H7 (cell line): ENCODE measurements around the gene ZNF302. TPM values are rescaled to one million over a fixed set of nuclear protein-coding genes. Genes with fewer than 3 reads are reported as not detected.

Source experiments
- DNase-seq: peaks from one replicate; pipeline ENCODE4 v3.0.0; 2012
- H3K27me3 ChIP-seq: 2 replicates; pipeline ENCODE4 v1.6.0; 2011; ENCODE audit warnings: mild to moderate bottlenecking, low read length; ENCODE audit not compliant: control insufficient read depth, insufficient read depth
- H3K36me3 ChIP-seq: replicated peaks from 2 replicates; pipeline ENCODE4 v1.5.1; 2011; ENCODE audit warnings: low read length; ENCODE audit not compliant: control insufficient read depth, insufficient read depth
- H3K4me3 ChIP-seq: 2 replicates; pipeline ENCODE4 v1.5.1; 2011; ENCODE audit warnings: low read depth, mild to moderate bottlenecking, control low read depth, low read length, moderate library complexity; ENCODE audit not compliant: insufficient read depth
- total RNA-seq: library from RNA; depleted of rRNA; stranded (reverse); fragments of >200 nt; shearing (Covaris generic); gene quantifications from 2 replicates; pipeline ENCODE4 v1.2.3, GENCODE V29; 2014; rRNA removed

ZNF302 gene
- total RNA-seq, 1 experiment from 2014 or later: 11.5 TPM

DNA sequence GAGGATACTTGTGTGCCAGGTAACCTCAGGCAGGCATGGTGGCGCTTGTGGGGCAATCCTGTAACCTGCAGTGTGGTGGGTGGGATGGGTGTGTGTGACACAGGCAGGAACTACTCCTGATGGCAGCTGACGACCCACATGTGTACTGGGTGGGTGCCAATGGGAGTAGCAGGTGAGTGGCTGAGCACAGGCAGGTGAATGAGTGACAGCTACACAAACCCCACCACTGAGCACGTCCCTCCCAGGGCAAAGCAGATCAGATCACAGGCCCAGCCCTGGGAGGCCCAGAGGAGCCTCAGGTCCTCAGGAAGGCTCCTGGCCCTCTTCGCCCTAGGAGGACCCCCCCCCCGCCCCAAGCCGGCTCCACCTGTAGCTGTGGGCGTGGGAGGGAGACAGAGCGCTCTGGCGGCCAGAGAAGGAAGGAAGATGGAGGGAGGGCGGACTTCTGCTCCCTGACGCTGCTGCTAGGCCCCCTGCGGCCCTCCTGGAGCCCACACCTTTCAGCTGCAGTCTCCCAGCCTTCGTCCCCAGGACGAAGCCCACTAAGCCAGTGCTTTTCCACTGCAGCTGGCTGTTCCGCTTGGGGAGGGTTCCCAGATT lies 55.2 kb downstream of the ZNF302 start:
- DNase-seq: peak; percentile 64
- H3K4me3 ChIP-seq: peak overlapping the region; percentile 80; the same call in 1 of the 2 replicates
- no peaks in the 10 kb centered on the region for H3K27me3 ChIP-seq
- no peaks in the 10 kb centered on the region for H3K36me3 ChIP-seq

DNA sequence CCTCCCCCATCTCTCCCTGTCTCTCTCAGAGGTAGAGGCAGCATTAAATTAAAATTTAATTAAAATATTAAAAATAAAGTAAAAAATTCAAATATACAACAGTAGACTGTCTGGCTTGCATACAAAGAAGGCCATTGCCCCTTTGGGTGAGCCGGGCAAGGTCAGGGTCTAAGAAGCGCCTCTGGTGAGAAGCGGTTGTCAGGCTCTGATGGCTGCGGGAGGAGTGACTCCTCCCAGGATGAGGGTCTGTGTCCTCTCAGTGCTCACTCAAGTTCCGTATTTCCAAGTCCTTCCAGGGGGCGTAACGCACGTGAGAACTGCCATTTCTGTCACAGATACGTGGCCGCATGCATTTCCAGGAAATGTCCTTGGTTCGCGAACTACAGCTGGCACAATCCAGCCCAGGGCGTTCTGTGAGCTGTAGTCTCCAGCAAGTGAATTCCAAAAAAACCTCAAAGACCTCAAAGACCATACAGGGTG lies 55.8 kb downstream of the ZNF302 start:
- no peak for DNase-seq
- H3K27me3 ChIP-seq: no peaks in the 10 kb centered on the region
- no peaks in the 10 kb centered on the region for H3K36me3 ChIP-seq
- peak overlapping the region; percentile 80 for H3K4me3 ChIP-seq

- no peaks in the 10 kb centered on the region for H3K36me3 ChIP-seq
- DNase-seq: peak; percentile 92
- H3K4me3 ChIP-seq: peak within 1 kb of the TSS; percentile 80
These were observed 56.5 kb downstream of the ZNF302 start, which contains the start of gene ZNF181 for GRCh38 chr19:34733746-34734536. ZNF181 (plus strand) TSS chr19:34734243; CDS start chr19:34735038, 795 bp downstream.

DNA sequence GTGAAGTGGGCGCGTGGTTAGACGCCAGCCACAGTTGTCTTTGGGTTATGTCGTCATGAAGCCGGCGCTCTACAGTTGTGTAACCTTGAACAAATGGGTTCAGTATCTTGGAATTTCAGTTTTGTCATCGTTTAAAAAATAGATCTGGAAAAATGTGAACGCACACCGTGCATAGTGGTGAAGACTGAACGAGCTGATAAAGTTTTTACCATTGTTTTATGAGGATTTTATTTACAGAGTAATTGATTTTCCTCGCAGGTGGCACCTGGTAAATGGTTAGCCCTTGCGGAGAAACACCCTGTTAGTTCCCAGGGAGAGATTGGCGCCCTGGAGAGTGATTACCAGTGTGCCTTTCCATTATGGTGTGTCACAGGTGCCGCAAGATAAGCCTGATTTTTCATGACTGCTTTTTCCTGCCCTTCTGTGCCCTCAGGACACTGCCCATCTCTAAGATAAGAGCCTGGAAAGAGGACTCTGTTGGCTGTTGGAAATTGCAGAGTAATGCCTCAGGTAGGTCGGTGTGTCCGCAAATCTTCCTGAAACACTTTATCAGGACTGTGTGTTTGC lies 57.1 kb downstream of the ZNF302 start:
- peak; percentile 10 for DNase-seq
- Histone ChIP-seq H3K4me3 (peak overlapping the region; percentile 80), H3K36me3 (no peaks in the 10 kb centered on the region; the same call in 1 of the 2 replicates), H3K27me3 (no peaks in the 10 kb centered on the region)

More at GRCh38 chr19:34733746-34734536, 56.5 kb downstream of the ZNF302 start, which contains the start of gene ZNF181:
- H3K27me3 ChIP-seq: no peaks in the 10 kb centered on the region

Other genes with a start within 250 kb of the ZNF302 start
- gene UBA2, start 249.3 kb upstream of the ZNF302 start, total RNA-seq: 227 and 241 TPM in 2 replicates
- gene WTIP, start 195.9 kb upstream of the ZNF302 start, total RNA-seq: 12.5 and 14.8 TPM in 2 replicates
- not detected in 2 replicates for gene SCGB2B2, start 519 bp upstream of the ZNF302 start, total RNA-seq
- 6.8 and 16.6 TPM in 2 replicates for gene ZNF181, start 56.6 kb downstream of the ZNF302 start, total RNA-seq
- gene ZNF599, start 95.5 kb downstream of the ZNF302 start, total RNA-seq: 3.6 and 7.6 TPM in 2 replicates
- 6.3 and 8.9 TPM in 2 replicates for gene ZNF30, start 249.2 kb downstream of the ZNF302 start, total RNA-seq